SH-SY5Y (cell line): Measurements from ENCODE around the gene TRANK1.

Experiments used
- GATA2 ChIP-seq: IDR thresholded peaks from 2 replicates; pipeline ENCODE4 v1.6.1; 2011; ENCODE audit warnings: mild to moderate bottlenecking, low read depth, low read length
- GATA3 ChIP-seq: IDR thresholded peaks from 2 replicates; pipeline ENCODE4 v1.6.1; 2011; ENCODE audit warnings: low read depth, mild to moderate bottlenecking, low read length, moderate library complexity

TRANK1 gene

GRCh38 chr3:36833160-36833814 is 111.6 kb downstream of the TRANK1 start:
- TF ChIP-seq GATA2 = no peak
- TF ChIP-seq GATA3 = no peak

- TF ChIP-seq GATA2 = no peak
Measured at GRCh38 chr3:36832406-36832805, 112.4 kb downstream of the TRANK1 start.

GRCh38 chr3:36827133-36827532 is 117.7 kb downstream of the TRANK1 start:
- TF ChIP-seq GATA3 = no peak
- TF ChIP-seq GATA2 = no peak

GRCh38 chr3:36826240-36826639 is 118.6 kb downstream of the TRANK1 start:
- TF ChIP-seq GATA3 = no peak
- TF ChIP-seq GATA2 = no peak

GRCh38 chr3:36824443-36824842 is 120.4 kb downstream of the TRANK1 start:
- no peak for TF ChIP-seq GATA3
- no peak for TF ChIP-seq GATA2

DNA sequence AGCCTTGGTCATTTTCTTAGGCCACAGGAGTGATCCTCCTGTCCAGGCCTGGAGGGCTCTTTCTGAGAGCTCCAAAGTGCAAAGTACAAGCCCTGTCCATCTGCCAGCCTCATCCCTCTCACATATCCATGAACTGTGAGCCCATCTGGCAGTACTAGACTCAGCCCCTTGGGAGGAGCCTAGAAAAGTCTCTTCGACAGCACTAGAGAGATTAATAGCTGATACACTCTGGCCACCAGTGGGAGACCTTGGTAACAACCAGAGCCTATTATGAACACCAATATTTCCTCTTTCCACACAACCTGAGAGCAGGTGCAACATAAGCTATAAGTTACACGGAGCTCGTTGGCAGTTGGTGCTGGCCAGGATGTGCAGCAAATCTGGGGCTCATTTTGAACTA is 121.0 kb downstream of the TRANK1 start:
- TF ChIP-seq GATA3 (no peak), GATA2 (no peak)

GRCh38 chr3:36820083-36820482 is 124.8 kb downstream of the TRANK1 start:
- TF ChIP-seq GATA2 = no peak
- no peak for TF ChIP-seq GATA3

- TF ChIP-seq GATA3 (no peak), GATA2 (no peak)
Measured at GRCh38 chr3:36817806-36818533, 126.9 kb downstream of the TRANK1 start.

- TF ChIP-seq GATA2 (no peak), GATA3 (no peak)
Measured at GRCh38 chr3:36815375-36815774, 129.5 kb downstream of the TRANK1 start.

- no peak for TF ChIP-seq GATA2
- TF ChIP-seq GATA3 = no peak
Measured at GRCh38 chr3:36814776-36815175, 130.1 kb downstream of the TRANK1 start.

GRCh38 chr3:36814066-36814717 is 130.7 kb downstream of the TRANK1 start:
- TF ChIP-seq GATA2 = no peak
- TF ChIP-seq GATA3 = no peak

- TF ChIP-seq GATA2 (no peak), GATA3 (no peak)
Measured at GRCh38 chr3:36813305-36813704, 131.5 kb downstream of the TRANK1 start.

DNA sequence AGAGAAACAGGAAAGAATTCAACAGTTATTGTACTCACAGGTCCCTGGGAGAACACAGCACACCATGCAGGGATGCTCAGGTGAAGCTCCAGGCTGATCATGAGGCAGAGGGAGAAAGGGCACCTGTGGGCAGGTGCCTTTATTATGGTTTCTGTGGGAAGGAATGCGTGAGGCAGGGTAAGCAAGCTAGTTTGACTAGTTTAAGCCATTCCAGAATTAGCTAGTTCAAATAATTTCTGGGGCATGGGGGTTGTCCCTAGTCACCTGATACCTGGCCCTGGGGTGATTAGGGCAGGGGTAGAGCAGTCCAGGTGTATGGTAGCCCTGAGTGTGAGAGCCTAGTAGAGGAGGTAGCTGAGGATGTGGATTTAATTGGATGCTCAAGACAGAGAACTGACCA is 132.6 kb downstream of the TRANK1 start:
- TF ChIP-seq GATA3 (no peak), GATA2 (no peak)

- TF ChIP-seq GATA3 (no peak), GATA2 (no peak)
Measured at GRCh38 chr3:36811768-36812167, 133.1 kb downstream of the TRANK1 start.
